HUDEP-2 (cell line): ENCODE data around the gene PCDHGB5.
"Not testable (repeated sequence)": the region's sequence is repeated elsewhere in the genome, so short reads cannot be mapped to it uniquely, and the experiment has no call there.

Experiments used
- DNase-seq, 76 experiments: peaks; one replicate each; lab custom pipeline; 2025; ENCODE audit not compliant: unreplicated experiment in 76 of 76; lab: John Stamatoyannopoulos, UW

The PCDHGB5 gene

GRCh38 chr5:141375444-141376155, 22.1 kb upstream of the PCDHGB5 start:
- peak in 1 of 76 experiments; percentile 3 for DNase-seq

DNA sequence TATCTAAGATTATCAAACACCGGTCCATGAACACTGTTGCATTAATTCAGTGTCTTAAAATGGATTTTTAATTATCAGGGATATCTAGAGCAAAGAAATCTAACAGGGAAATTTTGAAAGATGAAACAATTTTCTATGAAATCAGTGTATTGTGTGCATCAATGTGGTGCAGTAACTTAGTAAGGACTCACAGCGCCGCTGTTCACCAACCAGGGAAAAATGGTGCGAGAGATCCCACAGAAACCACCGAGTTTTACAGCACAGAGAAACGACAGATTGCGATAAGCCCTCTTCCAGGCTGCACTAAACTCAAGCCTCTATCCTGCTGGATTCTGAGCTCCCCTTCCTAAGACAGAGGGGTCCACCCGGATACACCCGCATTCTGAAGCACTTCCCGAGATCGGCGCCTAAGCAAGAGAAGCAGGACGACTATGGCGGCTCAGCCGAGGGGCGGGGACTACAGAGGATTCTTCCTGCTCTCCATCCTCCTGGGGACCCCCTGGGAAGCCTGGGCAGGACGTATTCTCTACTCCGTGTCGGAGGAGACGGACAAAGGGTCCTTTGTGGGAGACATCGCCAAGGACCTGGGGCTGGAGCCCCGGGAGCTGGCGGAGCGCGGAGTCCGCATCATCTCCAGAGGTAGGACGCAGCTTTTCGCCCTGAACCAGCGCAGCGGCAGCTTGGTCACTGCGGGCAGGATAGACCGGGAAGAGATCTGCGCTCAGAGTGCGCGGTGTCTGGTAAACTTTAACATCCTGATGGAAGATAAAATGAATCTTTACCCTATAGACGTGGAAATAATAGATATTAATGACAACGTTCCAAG, 15.1 kb upstream of the PCDHGB5 start, which contains the start of gene PCDHGA7:
Gene PCDHGA7, plus strand, starts transcription at position 274 of the 826 bp plus-strand sequence. Its CDS starts 158 bp downstream, at position 432.
- no peak for DNase-seq

- DNase-seq = no peak
Measured at GRCh38 chr5:141383345-141383744, 14.4 kb upstream of the PCDHGB5 start.

- DNase-seq = no peak
Measured at GRCh38 chr5:141384471-141385267, 13.1 kb upstream of the PCDHGB5 start.

- peak in 2 of 76 experiments; percentile 3 to 15 for DNase-seq
Measured at GRCh38 chr5:141387557-141388311, 10.0 kb upstream of the PCDHGB5 start, which contains the start of gene PCDHGB4. Gene PCDHGB4 (plus strand): TSS chr5:141387698. CDS start chr5:141387885, 187 bp downstream.

- no peak for DNase-seq
Measured at GRCh38 chr5:141388661-141389060, 9.1 kb upstream of the PCDHGB5 start.

- no peak for DNase-seq
Measured at GRCh38 chr5:141389153-141390042, 8.3 kb upstream of the PCDHGB5 start.

DNA sequence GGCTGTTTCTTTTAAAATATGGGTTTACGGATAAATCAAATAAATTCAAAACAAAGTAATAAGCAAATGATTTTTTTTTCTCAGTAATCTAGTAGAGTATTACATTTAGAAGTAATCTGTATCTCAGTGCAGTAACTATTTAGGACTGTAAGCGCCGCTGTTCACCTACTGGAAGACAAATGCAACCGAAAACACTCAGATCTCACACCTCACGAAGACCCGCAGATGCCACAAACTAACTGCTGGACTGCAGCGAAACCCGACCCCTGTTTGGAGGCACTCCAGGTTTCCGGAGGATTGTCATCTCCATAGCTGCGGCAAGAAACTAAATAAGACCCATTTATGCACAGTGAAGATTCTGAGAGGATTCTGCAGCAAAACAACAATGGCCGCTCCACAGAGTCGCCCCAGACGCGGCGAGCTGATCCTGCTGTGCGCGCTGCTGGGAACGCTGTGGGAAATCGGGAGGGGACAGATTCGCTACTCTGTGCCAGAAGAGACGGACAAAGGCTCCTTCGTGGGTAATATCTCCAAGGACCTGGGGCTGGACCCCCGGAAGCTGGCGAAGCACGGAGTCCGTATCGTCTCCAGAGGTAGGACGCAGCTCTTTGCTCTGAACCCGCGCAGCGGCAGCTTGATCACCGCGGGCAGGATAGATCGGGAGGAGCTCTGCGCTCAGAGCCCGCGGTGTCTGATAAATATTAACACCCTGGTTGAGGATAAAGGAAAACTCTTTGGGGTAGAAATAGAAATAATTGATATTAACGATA, 5.1 kb upstream of the PCDHGB5 start, which contains the start of gene PCDHGA8:
Gene PCDHGA8, plus strand, starts transcription at position 205 of the 770 bp plus-strand sequence. Its CDS starts 181 bp downstream, at position 386.
- no peak for DNase-seq

DNA sequence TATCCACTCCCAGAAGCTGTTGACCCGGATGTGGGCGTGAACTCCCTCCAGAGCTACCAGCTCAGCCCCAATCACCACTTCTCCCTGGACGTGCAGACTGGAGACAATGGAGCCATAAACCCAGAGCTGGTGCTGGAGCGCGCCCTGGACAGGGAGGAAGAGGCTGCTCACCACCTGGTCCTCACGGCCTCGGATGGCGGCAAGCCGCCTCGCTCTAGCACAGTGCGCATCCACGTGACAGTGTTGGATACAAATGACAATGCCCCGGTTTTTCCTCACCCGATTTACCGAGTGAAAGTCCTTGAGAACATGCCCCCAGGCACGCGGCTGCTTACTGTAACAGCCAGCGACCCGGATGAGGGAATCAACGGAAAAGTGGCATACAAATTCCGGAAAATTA, 4.5 kb upstream of the PCDHGB5 start:
- no peak for DNase-seq

DNA sequence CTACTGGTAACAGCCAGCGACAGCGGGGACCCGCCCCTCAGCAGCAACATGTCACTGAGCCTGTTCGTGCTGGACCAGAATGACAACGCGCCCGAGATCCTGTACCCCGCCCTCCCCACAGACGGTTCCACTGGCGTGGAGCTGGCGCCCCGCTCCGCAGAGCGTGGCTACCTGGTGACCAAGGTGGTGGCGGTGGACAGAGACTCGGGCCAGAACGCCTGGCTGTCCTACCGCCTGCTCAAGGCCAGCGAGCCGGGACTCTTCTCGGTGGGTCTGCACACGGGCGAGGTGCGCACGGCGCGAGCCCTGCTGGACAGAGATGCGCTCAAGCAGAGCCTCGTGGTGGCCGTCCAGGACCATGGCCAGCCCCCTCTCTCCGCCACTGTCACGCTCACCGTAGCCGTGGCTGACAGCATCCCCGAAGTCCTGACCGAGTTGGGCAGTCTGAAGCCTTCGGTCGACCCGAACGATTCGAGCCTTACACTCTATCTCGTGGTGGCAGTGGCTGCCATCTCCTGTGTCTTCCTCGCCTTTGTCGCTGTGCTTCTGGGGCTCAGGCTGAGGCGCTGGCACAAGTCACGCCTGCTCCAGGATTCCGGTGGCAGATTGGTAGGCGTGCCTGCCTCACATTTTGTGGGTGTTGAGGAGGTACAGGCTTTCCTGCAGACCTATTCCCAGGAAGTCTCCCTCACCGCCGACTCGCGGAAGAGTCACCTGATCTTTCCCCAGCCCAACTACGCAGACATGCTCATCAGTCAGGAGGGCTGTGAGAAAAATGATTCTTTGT, 3.2 kb upstream of the PCDHGB5 start:
- not testable (repeated sequence) for DNase-seq

DNA sequence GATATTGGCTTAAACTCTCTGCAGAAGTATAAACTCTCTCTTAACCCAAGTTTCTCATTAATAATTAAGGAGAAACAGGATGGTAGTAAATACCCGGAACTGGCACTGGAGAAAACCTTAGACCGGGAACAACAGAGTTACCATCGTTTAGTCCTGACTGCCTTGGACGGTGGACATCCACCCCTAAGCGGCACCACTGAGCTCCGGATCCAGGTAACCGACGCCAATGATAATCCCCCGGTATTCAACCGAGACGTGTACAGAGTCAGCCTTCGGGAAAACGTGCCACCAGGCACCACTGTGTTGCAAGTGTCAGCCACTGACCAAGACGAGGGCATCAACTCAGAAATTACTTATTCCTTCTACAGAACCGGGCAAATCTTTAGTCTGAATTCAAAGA, 861 bp downstream of the PCDHGB5 start:
- DNase-seq = no peak

GRCh38 chr5:141399555-141400258, 2.0 kb downstream of the PCDHGB5 start:
- no peak for DNase-seq

DNA sequence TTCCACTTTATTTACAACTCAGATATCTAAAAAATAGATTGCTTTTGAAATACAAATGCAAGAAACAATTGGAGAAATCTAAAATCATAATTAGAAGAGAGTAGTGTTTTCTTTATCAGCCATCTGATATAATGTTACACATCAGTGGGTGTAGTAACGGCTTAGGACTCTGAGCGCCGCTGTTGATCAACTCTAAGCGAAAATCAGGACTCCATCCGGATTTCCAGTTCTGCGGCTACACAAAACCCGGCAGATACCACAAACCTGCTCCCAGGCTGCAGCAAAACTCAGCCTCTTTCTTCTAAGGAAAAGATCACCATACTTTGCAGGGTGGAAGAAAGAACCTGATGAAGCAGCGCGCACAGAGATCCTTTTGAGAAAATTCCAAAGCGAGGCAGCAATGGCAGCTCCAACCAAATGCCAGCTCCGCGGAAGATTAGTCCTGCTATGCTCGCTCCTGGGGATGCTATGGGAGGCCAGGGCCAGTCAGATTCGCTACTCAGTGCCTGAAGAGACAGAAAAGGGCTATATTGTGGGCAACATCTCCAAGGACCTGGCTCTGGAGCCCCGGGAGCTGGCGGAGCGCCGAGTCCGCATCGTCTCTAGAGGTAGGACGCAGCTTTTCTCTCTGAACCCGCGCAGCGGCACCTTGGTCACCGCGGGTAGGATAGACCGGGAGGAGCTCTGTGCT, 5.0 kb downstream of the PCDHGB5 start, which contains the start of gene PCDHGA9:
Gene PCDHGA9, plus strand, starts transcription at position 226 of the 691 bp plus-strand sequence. Its CDS starts 175 bp downstream, at position 401.
- no peak for DNase-seq

DNA sequence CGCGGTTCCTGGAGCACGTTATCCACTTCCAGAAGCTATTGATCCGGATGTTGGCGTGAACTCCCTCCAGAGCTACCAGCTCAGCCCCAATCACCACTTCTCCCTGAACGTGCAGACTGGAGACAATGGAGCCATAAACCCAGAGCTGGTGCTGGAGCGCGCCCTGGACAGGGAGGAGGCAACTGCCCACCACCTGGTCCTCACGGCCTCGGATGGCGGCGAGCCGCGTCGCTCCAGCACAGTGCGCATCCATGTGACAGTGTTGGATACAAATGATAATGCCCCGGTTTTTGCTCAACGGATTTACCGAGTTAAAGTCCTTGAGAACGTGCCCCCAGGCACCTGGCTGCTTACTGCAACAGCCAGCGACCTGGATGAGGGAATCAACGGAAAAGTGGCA, 5.6 kb downstream of the PCDHGB5 start:
- DNase-seq = no peak

- DNase-seq = peak in 10 of 76 experiments; percentile 3 to 22 (median 14)
Measured at GRCh38 chr5:141407790-141408505, 10.2 kb downstream of the PCDHGB5 start, which contains the start of gene PCDHGB6. Gene PCDHGB6 (plus strand): TSS chr5:141408021. CDS start chr5:141408203, 182 bp downstream.
